NCI-H1092 treated with DMSO at 0.1 percent for 48 hours (cell line): Measurements from ENCODE around the gene DAPK2.

Source experiments
- DNase-seq: peaks from one replicate; lab custom pipeline; 2025; lab: John Stamatoyannopoulos, UW

The DAPK2 gene

GRCh38 chr15:63997715-63998442 lies 48.4 kb downstream of the DAPK2 start:
- DNase-seq, result no peak

DNA sequence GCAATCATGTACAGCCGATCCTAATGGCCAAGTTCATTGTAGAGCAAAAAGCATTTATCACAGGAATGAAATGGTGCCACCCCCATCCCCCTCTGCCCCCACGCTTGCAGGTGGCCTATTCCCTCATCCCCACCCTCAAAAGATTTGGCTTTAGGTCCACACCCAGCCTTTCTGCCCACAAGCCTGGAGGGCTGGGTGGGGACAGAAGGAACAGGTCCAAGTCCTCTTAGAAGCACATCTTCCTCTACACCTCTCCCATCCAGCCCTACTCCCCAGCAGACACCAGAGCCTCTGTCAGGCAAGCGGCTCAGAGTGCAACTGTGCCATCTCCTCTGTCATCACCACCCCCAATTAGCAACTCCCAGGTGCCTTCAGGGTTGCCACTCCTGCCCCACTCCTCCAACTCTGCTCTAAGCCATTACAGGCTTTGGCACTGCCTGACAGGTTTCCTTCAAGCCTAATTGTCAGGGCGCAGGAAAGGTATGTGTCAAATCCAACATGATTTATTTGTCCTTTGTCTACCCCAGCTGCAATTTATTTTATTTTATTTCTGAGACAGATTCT lies 49.4 kb downstream of the DAPK2 start:
- DNase-seq, result no peak

DNA sequence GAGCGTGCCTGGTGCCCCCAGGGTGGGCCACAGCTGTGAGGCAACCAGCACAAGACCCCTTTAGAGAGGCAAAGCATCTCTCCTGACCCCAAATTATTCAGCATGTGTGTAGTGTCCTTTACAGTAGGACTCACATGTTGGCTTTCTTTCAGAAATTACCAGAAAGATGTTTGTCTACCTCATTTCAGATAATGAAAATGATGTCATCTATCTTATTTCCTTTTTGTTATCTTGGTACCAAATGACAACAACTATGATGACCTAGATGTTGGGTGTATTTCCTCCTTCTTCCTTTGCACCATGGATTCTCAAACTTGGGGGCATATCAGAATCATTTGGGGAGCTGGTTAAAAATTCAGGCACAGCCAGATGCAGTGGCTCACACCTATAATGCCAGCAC lies 50.5 kb downstream of the DAPK2 start:
- no peak for DNase-seq

- DNase-seq, result no peak
Measured at GRCh38 chr15:63994073-63994600, 52.1 kb downstream of the DAPK2 start.

DNA sequence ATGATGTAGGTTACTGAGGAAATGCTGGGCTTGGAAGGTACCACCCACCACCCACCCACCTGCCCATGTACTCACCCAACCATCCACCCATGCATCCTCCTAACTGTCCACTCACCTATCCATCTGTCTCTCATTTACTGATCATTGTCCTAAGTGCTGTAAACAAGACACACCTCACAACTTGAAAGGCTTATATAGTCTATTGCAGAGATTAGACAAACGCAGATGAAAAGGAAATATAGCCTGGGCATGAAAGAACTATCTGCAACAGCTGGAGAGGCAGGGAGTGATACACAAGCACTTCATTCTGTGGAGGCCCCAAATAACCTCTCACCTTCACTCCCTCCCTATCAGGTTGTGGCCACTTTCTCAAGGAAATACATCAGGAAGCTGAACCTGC lies 54.0 kb downstream of the DAPK2 start:
- DNase-seq, result no peak

GRCh38 chr15:63991706-63992105 lies 54.6 kb downstream of the DAPK2 start:
- no peak for DNase-seq

- no peak for DNase-seq
Measured at GRCh38 chr15:63990454-63990853, 55.8 kb downstream of the DAPK2 start.

- DNase-seq, result no peak
Measured at GRCh38 chr15:63987796-63988378, 58.4 kb downstream of the DAPK2 start.

DNA sequence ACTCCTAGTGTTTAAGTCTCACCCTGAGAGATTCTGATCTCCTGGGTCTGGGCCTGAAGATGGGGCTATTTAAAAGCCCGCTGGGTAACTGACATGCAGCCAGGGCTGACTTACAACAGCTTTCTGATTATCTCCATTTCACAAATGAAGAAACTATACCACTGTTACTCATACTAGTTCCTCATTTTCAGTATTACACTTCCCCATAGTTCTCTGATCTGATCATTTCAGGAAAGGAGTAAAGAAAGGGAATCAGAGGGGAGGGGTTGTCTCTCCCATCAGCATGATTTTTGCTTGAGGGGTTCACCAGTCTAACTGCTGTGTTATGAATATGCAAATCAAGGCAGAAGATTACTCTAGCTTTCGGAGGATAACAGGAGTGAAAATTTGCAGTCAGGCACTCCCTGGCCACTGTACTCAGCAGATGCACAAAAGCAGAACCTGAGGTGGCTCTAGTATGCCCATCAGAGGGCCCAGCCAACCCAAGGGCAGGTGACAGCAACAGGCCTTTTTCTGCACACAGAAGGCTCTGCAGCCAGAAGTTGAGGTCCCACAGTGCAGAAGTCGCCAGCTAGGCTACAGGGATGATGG lies 59.4 kb downstream of the DAPK2 start:
- no peak for DNase-seq

- no peak for DNase-seq
Measured at GRCh38 chr15:63986185-63986680, 60.1 kb downstream of the DAPK2 start.

GRCh38 chr15:63985221-63986184 lies 60.8 kb downstream of the DAPK2 start:
- peak; percentile 30 for DNase-seq

GRCh38 chr15:63984331-63984730 lies 62.0 kb downstream of the DAPK2 start:
- DNase-seq, result no peak

- DNase-seq, result no peak
Measured at GRCh38 chr15:63983061-63983711, 63.1 kb downstream of the DAPK2 start.

GRCh38 chr15:63982381-63982854 lies 63.9 kb downstream of the DAPK2 start:
- no peak for DNase-seq

DNA sequence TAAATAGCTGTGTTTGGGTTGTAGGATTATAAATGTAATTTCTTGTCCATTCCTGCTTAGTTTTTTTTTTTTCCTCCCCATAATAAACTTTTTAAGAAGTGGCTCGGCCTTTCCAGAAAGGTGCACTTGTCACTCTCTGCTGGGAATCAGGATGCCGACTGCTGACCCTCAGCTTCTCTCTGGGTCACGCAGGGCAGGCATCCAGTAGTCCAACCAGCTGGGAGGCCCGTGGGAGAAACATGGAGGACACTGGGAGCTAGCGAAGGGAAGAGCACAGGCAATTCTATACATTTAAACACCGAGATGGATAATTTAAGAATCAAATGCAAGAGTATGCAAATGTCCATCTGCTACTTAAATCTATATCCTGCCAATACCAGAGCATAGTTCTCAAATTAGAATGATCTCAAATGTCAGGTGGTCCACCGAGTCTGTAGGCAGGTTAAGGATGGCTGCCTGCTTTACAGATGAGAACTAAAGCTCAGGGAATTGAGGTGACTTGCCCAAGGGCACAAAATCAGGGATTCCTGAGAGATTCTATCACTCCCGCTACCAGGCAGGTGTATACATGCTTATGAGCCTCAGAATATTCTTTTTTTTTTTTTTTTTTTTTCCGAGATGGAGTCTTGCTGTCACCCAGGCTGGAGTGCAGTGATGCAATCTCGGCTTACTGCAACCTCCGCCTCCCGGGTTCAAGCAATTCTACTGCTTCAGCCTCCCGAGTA lies 64.5 kb downstream of the DAPK2 start:
- DNase-seq, result no peak

DNA sequence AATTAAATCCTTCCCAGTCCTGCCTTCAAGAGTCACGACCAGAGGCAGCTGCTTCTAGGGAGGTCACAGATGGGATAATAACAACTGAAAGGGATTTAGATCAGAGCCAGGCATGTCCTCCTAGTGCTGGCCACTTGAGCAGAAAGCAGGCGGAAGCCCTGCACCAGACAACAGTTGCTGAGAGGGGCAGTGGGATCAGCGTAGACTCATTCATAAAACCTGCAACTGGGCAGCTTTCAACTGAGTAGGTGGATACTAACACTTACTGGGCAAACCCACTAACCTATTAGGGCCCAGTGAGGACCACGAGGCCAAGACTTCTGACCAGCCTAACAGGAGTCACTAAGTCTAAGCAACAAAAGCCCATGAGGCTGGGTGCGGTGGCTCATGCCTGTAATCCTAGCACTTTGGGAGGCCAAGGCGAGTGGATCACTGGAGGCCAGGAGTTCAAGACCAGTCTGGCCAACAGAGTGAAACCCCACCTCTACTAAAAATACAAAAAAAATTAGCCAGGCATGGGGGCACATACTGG lies 67.0 kb downstream of the DAPK2 start:
- no peak for DNase-seq

- no peak for DNase-seq
Measured at GRCh38 chr15:63978511-63979261, 67.6 kb downstream of the DAPK2 start.

GRCh38 chr15:63977119-63977518 lies 69.2 kb downstream of the DAPK2 start:
- no peak for DNase-seq

DNA sequence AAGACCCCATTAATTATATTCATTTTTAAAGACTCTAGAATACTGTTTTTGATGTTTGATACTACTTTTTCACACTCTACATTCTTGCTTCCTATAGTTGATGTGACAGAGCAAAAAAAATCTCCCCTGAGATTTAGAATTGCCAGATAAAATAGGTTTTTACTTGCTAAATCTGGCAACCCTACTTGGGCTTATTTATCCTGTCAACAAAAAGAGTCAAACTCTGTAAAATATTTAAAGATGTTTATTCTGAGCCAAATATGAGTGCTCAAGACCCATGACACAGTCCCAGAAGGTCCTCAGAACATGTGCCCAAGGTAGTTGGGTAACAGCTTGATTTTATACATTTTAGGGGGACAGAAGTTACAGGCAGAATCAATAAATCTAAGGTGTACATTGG lies 72.3 kb downstream of the DAPK2 start:
- no peak for DNase-seq
